GM23248 (cell line): Measurements from ENCODE around the gene NFIA. TPM values are rescaled to one million over a fixed set of nuclear protein-coding genes. Genes with fewer than 3 reads are reported as not detected.

Source experiments
- DNase-seq: peaks from one replicate; pipeline ENCODE4 v3.0.0-alpha.2; 2015
- H2AFZ ChIP-seq: fragments of 200-600 bp; sonication (generic); 2 replicates; pipeline ENCODE4 v1.6.1; 2016; ENCODE audit warnings: antibody characterized with exemption
- H3F3A ChIP-seq: fragments of 200-600 bp; sonication (generic); 2 replicates; pipeline ENCODE4 v1.6.1; 2016; ENCODE audit warnings: mild to moderate bottlenecking, antibody characterized with exemption, mixed run types; ENCODE audit not compliant: insufficient read depth
- H3K27ac ChIP-seq: fragments of 200-600 bp; sonication (generic); 2 replicates; pipeline ENCODE4 v1.5.1; 2016; ENCODE audit warnings: mild to moderate bottlenecking
- H3K27me3 ChIP-seq: fragments of 200-600 bp; sonication (generic); replicated peaks from 2 replicates; pipeline ENCODE4 v1.6.1; 2016; ENCODE audit warnings: mild to moderate bottlenecking; ENCODE audit not compliant: insufficient read depth
- H3K36me3 ChIP-seq: fragments of 200-600 bp; sonication (generic); 2 replicates; pipeline ENCODE4 v1.6.1; 2016; ENCODE audit warnings: low read depth, mild to moderate bottlenecking
- H3K4me1 ChIP-seq: fragments of 200-600 bp; sonication (generic); 2 replicates; pipeline ENCODE4 v1.6.1; 2016; ENCODE audit warnings: mild to moderate bottlenecking; ENCODE audit not compliant: insufficient read depth
- H3K4me2 ChIP-seq: fragments of 200-600 bp; sonication (generic); one replicate; pipeline ENCODE4 v1.6.1; 2016; ENCODE audit warnings: mild to moderate bottlenecking; ENCODE audit not compliant: unreplicated experiment
- H3K4me3 ChIP-seq: fragments of 200-600 bp; sonication (generic); 2 replicates; pipeline ENCODE4 v1.5.1; 2016; ENCODE audit warnings: mild to moderate bottlenecking
- H3K79me2 ChIP-seq: fragments of 200-600 bp; sonication (generic); 2 replicates; pipeline ENCODE4 v1.6.1; 2016; ENCODE audit warnings: mild to moderate bottlenecking; ENCODE audit not compliant: insufficient read depth
- H3K9ac ChIP-seq: fragments of 200-600 bp; sonication (generic); 2 replicates; pipeline ENCODE4 v1.6.1; 2016; ENCODE audit warnings: mild to moderate bottlenecking
- H3K9me2 ChIP-seq: fragments of 200-600 bp; sonication (generic); 2 replicates; pipeline ENCODE4 v1.6.1; 2016; ENCODE audit warnings: mixed run types, mild to moderate bottlenecking, moderate library complexity; ENCODE audit not compliant: insufficient read depth
- H3K9me3 ChIP-seq: fragments of 200-600 bp; sonication (generic); one replicate; pipeline ENCODE4 v1.6.1; 2017; ENCODE audit warnings: low read depth
- H4K20me1 ChIP-seq: fragments of 200-600 bp; sonication (generic); 2 replicates; pipeline ENCODE4 v1.6.0; 2016; ENCODE audit not compliant: insufficient read depth
- EZH2 ChIP-seq: fragments of 200-600 bp; sonication (generic); IDR thresholded peaks from 2 replicates; pipeline ENCODE4 v1.6.1; 2018; ENCODE audit warnings: antibody characterized with exemption, mild to moderate bottlenecking; ENCODE audit not compliant: insufficient read depth, poor library complexity, severe bottlenecking
- EZH2phosphoT487 ChIP-seq: fragments of 200-600 bp; sonication (generic); IDR thresholded peaks from 2 replicates; pipeline ENCODE4 v1.6.1; 2018; ENCODE audit warnings: antibody characterized with exemption, moderate library complexity, mild to moderate bottlenecking, low read depth; ENCODE audit not compliant: insufficient read depth
- WGBS, 2 experiments: methylation state at CpG; one replicate each; pipeline ENCODE4 v1.1.6; 2015 to 2017; ENCODE audit warnings: low lambda C conversion rate in 2 of 2, low coverage in 1 of 2; ENCODE audit errors: missing lambda C conversion rate in 2 of 2; 5-methylcytosine and 5-hydroxymethylcytosine counted together
- in situ Hi-C: fragments of 300-500 bp; cut with MboI; formaldehyde crosslinking; loops from 2 replicates; pipeline ENCODE4 v1.15.0; 2020
- polyA plus RNA-seq: library from polyadenylated mRNA; unstranded; fragments of >200 nt; fragmentation: Nextera tagmentation; extraction: Ambion mirVana; gene quantifications from 2 replicates; pipeline ENCODE4 v1.2.1, GENCODE V29; 2016
- total RNA-seq: library from RNA; depleted of rRNA; stranded (reverse); fragments of >200 nt; shearing (Covaris generic); gene quantifications from 2 replicates; pipeline ENCODE4 v1.2.3, GENCODE V29; 2014

NFIA gene
- total and polyA plus RNA-seq, 2 experiments from 2014 or later, result 3.4 to 8.8 TPM

DNA sequence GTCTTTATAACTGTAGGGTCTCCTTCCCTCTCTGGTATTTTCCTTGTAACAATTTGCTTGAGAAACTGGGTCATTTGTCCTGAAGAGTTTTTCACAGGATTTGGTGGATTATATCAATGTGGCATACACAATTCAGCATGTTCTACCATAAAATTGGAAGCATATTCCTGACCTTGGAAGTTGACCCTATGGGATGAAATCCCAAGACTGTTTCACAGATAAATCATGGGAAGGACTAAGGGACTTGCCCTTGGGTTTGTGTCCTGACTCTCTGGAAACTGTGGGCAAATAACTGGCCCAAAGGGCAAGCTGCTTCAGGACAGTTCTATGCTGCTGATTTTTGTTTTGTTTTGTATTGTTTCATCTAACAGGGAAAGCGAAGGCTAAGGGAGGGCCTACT, 387.0 kb downstream of the NFIA start:
- no peak for DNase-seq
- no peak overlapping the region for H3K4me3 ChIP-seq
- in situ Hi-C loops, result no loop called here
- no peaks in the 10 kb centered on the region for H3F3A ChIP-seq
- no peak overlapping the region for H2AFZ ChIP-seq
- H3K4me1 ChIP-seq, result no peaks in the 10 kb centered on the region
- no peaks in the 10 kb centered on the region for H3K36me3 ChIP-seq
- TF ChIP-seq EZH2, result no peak
- no peak for TF ChIP-seq EZH2phosphoT487
- WGBS, 2 experiments, result 75 to 78% methylated on average over 1 of the region's 1 CpG
- no peak overlapping the region for H3K4me2 ChIP-seq
- H3K79me2 ChIP-seq, result no peaks in the 10 kb centered on the region
- H3K27ac ChIP-seq, result no peak overlapping the region
- H3K9ac ChIP-seq, result no peak overlapping the region
- no peaks in the 10 kb centered on the region for H3K9me3 ChIP-seq
- no peaks in the 10 kb centered on the region for H4K20me1 ChIP-seq
- H3K9me2 ChIP-seq, result no peaks in the 10 kb centered on the region
- H3K27me3 ChIP-seq, result no peaks in the 10 kb centered on the region

DNA sequence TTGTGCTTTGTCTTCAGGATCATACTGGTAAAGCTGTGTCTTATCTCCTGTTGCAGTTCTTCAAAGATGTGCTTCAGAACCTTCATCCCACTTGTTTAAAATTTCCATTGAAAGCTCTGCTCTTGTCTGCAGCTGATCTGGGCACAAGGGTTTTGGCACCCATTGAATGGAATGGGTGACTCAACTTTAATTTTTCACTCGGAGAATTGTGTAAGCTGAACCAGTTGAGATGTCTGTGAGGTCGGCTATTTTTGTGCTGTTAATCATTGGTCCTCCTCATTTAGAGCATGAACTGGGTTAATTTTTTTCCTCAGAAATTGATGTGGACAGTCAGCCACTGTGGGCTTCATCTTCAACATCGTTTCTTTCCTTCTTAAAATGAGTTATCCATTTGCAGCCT, 390.5 kb downstream of the NFIA start:
- H3K4me3 ChIP-seq, result no peak overlapping the region
- H3K27me3 ChIP-seq, result 0 out of 2 replicates have a peak, but pooled peaks cover 5% of the 10 kb centered on the region
- no peaks in the 10 kb centered on the region for H3K4me1 ChIP-seq
- no peak overlapping the region for H3K4me2 ChIP-seq
- H2AFZ ChIP-seq, result no peak overlapping the region
- H3F3A ChIP-seq, result no peaks in the 10 kb centered on the region
- H4K20me1 ChIP-seq, result no peaks in the 10 kb centered on the region
- DNase-seq, result peak; percentile 72
- in situ Hi-C loops, result no loop called here
- H3K36me3 ChIP-seq, result no peaks in the 10 kb centered on the region
- TF ChIP-seq EZH2phosphoT487 (no peak), EZH2 (no peak)
- H3K9me2 ChIP-seq, result no peaks in the 10 kb centered on the region
- no peaks in the 10 kb centered on the region for H3K79me2 ChIP-seq
- H3K27ac ChIP-seq, result no peak overlapping the region
- H3K9me3 ChIP-seq, result no peaks in the 10 kb centered on the region
- whole genome bisulfite sequencing, 2 experiments, result 16% methylated on average over 3 of the region's 3 CpGs
- no peak overlapping the region for H3K9ac ChIP-seq

DNA sequence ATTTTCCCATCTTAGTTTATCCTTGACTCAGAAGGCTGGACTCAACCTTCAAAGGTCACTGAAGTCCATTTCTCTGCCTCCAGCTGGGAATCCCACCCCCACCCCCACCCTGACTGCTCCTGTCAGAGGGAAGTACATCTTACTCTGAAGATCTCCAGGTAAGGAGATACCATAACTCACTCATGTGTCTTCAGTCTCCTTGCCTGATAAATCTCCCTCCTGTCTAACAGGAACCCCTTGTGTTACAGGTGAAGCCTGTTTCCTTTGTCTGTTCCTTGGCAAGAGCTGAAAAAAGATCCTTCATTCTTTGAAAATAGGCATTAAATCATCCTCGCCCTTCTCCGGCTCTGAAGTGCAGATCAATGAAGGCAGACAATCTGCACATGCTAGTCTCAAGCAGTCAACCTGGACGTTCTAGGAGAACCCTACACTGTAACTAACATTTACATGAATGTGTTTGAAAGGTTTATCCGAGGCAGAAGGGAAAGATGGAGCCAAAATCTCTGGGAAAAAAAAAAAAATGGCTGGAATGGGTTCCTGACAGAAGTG, 392.0 kb downstream of the NFIA start:
- Histone ChIP-seq H4K20me1 (no peaks in the 10 kb centered on the region), H3F3A (no peaks in the 10 kb centered on the region), H3K9me3 (no peaks in the 10 kb centered on the region), H3K4me2 (no peak overlapping the region), H3K4me1 (no peaks in the 10 kb centered on the region), H3K27ac (no peak overlapping the region), H3K79me2 (no peaks in the 10 kb centered on the region), H3K27me3 (0 out of 2 replicates have a peak, but pooled peaks cover 5% of the 10 kb centered on the region), H2AFZ (no peak overlapping the region), H3K4me3 (no peak overlapping the region), H3K9ac (no peak overlapping the region), H3K36me3 (no peaks in the 10 kb centered on the region), H3K9me2 (no peaks in the 10 kb centered on the region)
- WGBS, 2 experiments, result 60 to 61% methylated on average over 4 of the region's 4 CpGs
- no peak for DNase-seq
- in situ Hi-C loops, result no loop called here
- TF ChIP-seq EZH2, result no peak

DNA sequence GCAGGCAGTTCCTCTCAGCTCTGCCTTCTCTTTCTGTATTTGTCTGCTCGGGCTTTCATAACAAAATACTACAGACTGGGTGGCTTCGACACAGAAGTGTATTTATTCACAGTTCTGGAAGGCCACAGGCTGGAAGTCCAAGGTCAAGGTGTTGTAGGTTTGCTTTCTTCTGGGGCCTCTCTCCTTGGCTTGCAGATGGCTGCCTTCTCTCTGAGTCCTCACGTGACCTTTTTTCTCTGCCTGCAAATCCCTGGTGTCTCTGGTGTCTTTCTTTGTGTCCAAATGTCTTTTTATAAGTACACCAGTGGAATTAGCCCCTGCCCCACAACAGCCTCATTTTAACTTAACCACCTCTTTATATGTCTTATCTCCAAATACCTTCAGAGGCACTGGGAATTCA, 392.6 kb downstream of the NFIA start:
- no peaks in the 10 kb centered on the region for H3K79me2 ChIP-seq
- 0 out of 2 replicates have a peak, but pooled peaks cover 5% of the 10 kb centered on the region for H3K27me3 ChIP-seq
- H2AFZ ChIP-seq, result no peak overlapping the region
- no peaks in the 10 kb centered on the region for H3K9me3 ChIP-seq
- H3K9ac ChIP-seq, result no peak overlapping the region
- no peak overlapping the region for H3K4me3 ChIP-seq
- no peaks in the 10 kb centered on the region for H3F3A ChIP-seq
- H3K27ac ChIP-seq, result no peak overlapping the region
- no peaks in the 10 kb centered on the region for H3K36me3 ChIP-seq
- DNase-seq, result no peak
- TF ChIP-seq EZH2 (no peak), EZH2phosphoT487 (no peak)
- H3K4me2 ChIP-seq, result no peak overlapping the region
- H3K9me2 ChIP-seq, result no peaks in the 10 kb centered on the region
- in situ Hi-C loops, result no loop called here
- 61 to 64% methylated on average over 3 of the region's 3 CpGs for WGBS, 2 experiments
- no peaks in the 10 kb centered on the region for H4K20me1 ChIP-seq
- no peaks in the 10 kb centered on the region for H3K4me1 ChIP-seq

DNA sequence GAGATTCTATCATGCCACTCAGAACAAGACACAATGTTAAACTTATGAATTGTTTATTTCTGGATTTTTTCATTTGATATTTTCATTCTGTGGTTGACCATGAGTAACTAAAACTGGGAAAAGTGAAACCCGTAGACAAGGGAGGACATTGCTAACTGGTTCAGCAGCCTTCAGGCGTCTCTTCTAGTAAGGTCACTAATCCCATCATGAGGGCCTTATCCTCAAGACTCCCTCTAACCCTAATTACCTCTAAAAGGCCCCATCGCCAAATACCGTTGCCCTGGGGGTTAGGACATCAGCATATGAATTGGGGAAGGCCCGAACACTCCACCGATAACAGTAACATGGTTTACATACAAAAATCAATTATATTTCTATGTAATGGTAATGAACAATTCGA, 394.9 kb downstream of the NFIA start:
- H3K36me3 ChIP-seq, result no peaks in the 10 kb centered on the region

More for the DNA sequence above, 394.9 kb downstream of the NFIA start:
- Histone ChIP-seq H3K9me3 (no peaks in the 10 kb centered on the region), H4K20me1 (no peaks in the 10 kb centered on the region), H2AFZ (no peak overlapping the region), H3K27ac (no peak overlapping the region), H3K4me2 (no peak overlapping the region), H3F3A (no peaks in the 10 kb centered on the region), H3K9ac (no peak overlapping the region), H3K4me3 (no peak overlapping the region), H3K79me2 (no peaks in the 10 kb centered on the region), H3K27me3 (0 out of 2 replicates have a peak, but pooled peaks cover 5% of the 10 kb centered on the region), H3K9me2 (no peaks in the 10 kb centered on the region), H3K4me1 (peaks cover 8% of the 10 kb centered on the region; the same call in 1 of the 2 replicates)
- 67 to 68% methylated on average over 7 of the region's 7 CpGs for WGBS, 2 experiments
- no peak for DNase-seq
- no peak for TF ChIP-seq EZH2
- TF ChIP-seq EZH2phosphoT487, result no peak
- in situ Hi-C loops, result no loop called here
